GM23248 (cell line): Measurements from ENCODE around the gene RBP3.

Source experiments
- EZH2 ChIP-seq: fragments of 200-600 bp; sonication (generic); IDR thresholded peaks from 2 replicates; pipeline ENCODE4 v1.6.1; 2018; ENCODE audit warnings: antibody characterized with exemption, mild to moderate bottlenecking; ENCODE audit not compliant: insufficient read depth, poor library complexity, severe bottlenecking
- EZH2phosphoT487 ChIP-seq: fragments of 200-600 bp; sonication (generic); IDR thresholded peaks from 2 replicates; pipeline ENCODE4 v1.6.1; 2018; ENCODE audit warnings: antibody characterized with exemption, moderate library complexity, mild to moderate bottlenecking, low read depth; ENCODE audit not compliant: insufficient read depth

DNA sequence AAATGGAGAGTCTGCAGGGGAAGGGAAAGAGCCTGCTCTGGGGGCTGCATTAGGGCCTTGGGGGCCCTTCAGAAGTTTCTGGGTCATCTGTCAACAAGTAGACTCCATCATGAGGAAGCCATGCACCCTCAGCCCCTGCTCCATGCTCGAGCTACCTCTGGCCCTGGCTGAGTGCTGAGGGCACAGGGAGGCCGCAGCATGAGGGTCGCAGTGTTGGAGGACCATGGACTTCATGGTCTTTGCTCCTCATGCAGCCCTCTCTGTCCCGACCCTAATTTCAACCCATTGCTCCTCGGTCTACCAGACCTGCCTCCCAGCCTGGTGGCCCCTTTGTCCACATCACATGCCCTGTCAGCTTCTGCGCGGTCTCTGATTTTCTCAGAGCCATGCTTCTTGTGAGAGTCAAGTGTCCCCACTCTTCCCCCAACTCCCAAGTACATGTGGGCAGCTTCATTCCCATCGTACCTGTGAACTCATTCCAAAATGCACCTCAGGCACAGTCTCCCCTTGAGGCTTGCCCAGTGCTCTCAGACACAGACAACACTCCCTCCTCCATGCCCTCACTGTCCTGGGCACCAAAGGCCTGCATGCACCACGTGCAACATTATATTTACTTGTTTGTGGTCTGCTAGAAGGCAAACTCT lies 21.2 kb downstream of the RBP3 start:
- TF ChIP-seq EZH2 (no peak), EZH2phosphoT487 (no peak)
